ENCODE results near the gene MFSD12.
A peak's percentile ranks its signal among the peaks of the same experiment; 100 is the strongest.

MFSD12 gene

GRCh38 chr19:3557461-3558248 lies at the start of gene MFSD12:
Gene MFSD12, minus strand, starts transcription at chr19:3557586. Its CDS starts 183 bp downstream, at chr19:3557403.
- peak; percentile 98 for DNase-seq

- peak; percentile 58 for DNase-seq
Measured at GRCh38 chr19:3606690-3607289, 49.4 kb upstream of the MFSD12 start, which contains the start of gene TBXA2R. Gene TBXA2R, minus strand, starts transcription at chr19:3606875. Its CDS starts 6,241 bp downstream, at chr19:3600634.

DNA sequence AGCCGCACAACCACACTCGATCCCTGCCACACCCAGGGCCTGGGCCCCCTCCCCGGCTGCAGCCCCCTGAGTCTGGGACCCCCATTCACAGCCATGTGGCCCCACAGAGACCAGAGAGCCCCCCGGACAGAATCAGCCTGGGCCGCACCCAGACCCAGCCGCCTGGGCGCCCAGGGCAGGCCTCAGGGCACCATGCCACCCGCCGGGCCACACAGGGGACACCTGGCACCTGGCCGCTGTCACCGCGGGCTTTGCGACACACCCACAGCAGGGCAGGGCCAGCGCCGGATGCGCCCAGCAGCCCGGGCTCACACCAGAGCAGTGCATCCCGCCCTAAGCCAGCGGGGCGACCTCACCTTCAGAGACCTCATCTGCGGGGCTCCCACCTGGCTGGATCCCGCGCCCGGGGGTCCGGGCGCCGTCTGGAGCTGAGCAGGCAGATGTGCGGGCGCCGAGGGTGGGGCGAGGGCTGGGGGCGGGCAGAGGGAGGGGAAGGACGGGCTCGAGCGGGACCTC lies 48.8 kb upstream of the MFSD12 start:
- DNase-seq = no peak

GRCh38 chr19:3605770-3606169 lies 48.4 kb upstream of the MFSD12 start:
- DNase-seq = no peak

- no peak for DNase-seq
Measured at GRCh38 chr19:3605361-3605760, 48.0 kb upstream of the MFSD12 start.

DNA sequence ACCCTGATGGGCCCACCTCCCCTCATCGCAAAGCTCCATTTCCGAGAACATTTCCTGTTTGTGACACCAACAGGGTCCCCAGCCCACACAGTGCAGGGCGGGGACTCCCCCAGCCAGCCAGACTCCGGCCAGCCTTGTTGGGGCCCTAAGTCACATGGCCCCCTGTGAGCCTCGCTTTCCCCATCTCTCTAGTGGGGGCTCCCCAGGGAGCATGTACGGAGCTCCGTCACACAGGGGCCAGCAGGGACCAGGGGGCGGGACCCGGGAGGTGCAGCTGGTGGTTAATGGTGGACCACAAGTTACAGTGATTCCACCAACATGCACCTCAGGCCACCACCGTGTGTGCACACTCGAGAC lies 47.6 kb upstream of the MFSD12 start:
- DNase-seq = no peak

DNA sequence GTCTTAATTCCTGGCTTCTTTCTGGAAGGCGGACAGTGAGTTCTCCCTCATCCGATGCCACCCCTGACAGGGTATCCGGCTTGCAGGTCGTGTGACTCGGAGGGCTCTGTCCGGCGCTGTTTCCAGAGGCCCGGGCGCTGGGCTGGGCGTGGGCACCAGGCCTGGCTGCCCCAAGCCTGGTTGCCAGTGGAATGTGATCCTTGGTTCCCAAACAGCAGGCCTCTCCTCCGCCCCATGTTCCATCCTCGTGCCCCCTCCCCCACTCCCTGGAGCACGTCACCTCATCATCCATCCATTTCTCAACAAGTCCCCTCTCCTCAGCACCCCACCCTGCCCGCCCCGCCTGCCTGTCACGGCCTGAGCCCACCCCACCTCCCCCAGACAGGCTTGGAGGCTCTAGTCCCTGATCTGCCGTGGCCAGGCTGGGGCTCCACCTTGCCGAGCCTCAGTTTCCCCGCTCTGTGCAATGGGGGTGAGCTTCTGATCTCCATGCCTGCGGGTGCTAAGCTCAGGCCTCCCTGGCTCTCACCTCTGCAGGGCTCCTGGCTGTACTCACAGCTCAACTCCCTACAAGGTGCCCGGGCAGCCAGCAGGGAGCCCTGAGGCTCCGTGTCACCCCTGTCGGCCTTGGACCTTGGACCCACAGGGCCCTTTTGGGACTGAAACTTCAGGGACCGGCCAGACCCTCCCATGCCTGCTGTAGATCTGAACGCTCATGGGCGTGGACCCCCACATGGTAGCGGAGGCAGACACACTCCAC lies 47.0 kb upstream of the MFSD12 start:
- DNase-seq = no peak

DNA sequence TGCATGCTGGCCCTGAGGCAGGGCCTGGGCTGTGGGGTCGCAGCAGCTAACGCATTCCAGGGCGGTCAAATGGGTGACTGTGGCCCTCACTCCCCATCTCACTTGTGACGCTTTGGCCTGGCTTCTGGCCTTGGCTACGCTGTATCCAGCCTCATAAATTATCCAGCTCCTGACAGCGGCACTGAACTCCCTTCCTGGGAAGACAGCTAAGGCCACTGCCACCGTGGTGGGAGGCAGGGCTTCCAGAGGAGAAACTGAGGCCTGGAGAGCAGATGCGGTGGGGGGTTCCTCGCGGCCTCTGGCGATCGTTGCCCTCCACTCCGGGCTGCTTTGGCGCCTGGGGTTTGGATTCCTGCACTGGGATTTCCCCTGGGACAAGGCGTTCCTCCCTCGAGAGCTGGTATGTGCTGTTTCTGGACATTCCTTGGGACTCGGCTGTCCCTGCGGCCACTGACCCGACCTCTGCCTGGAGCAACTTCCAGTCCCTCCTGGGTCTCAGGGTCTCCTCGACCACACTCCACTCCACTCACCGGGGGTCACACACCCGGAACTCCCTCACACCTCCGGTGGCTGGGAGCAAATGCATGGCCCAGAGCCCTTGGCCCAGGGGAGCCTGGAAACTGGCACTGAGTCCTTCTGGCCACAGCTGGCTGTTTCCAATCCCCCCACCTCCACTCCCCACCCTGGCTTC lies 45.9 kb upstream of the MFSD12 start:
- no peak for DNase-seq

- no peak for DNase-seq
Measured at GRCh38 chr19:3601021-3601420, 43.6 kb upstream of the MFSD12 start.

DNA sequence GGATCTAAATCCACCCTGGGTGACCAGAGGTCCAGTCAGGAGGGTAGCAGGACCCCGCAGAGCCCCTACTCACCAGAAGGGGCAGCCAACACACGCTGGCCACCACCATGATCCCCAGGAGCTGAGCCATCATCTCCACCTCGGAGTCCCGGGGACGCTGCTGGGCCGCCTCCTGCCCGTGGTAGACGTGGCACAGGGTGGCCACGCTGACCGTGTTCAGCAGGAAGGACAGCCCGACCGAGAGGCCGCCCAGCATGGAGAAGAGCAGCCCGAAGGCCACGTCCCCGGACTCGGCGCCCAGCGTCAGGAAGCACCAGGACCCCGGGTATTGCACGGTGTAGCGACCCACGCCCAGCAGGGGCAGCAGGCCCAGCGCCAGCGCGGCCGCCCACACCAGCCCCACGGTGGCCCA lies 42.4 kb upstream of the MFSD12 start:
- no peak for DNase-seq

DNA sequence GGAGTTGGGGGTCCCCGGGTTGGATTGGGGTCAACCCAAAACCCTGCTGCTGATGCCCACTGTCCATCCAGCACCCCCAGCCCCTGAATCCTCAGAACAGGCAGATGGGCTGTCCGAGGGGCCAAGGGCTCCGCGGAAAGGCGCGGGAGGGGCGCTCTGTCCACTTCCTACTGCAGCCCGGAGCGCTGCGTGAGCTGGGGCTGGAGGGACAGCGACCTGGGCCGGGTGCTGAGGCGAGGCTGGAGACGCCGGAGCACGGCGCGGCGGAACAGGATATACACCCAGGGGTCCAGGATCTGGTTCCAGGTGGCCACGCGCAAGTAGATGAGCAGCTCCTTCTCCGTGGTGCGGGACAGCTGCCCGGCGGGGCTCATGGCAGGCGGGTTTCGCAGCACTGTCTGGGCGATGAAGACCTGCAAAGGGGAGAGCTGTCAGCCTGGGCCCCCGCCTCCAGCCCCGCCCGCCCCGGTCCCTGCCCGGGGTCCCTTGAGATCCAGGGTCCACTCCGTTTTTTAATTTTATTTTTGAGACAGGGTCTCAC lies 38.2 kb upstream of the MFSD12 start:
- no peak for DNase-seq

- DNase-seq = no peak
Measured at GRCh38 chr19:3593156-3593555, 35.8 kb upstream of the MFSD12 start.

GRCh38 chr19:3591876-3592613 lies 34.7 kb upstream of the MFSD12 start:
- no peak for DNase-seq

- DNase-seq = no peak
Measured at GRCh38 chr19:3590991-3591659, 33.7 kb upstream of the MFSD12 start.

GRCh38 chr19:3589949-3590348 lies 32.6 kb upstream of the MFSD12 start:
- no peak for DNase-seq

DNA sequence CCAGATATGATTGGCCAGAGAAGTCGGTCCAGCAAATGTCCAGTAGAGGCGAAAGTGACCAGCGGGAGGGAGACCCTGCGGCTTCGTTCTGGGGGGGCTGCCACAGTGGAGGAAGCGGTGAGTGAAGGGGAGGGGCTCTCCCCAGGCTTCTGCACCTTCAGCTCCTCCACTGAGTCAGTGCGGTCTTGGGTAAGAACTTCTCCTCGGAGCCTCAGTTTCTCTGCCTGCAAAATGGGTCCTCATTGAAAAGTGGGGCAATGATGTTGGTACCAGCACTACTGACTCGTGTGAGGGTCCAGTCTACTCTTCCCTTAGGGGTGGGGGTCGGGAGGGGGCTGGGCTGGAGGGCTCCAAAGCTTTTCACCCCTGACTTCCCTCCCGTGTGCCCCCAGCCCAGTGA lies 32.1 kb upstream of the MFSD12 start:
- no peak for DNase-seq

DNA sequence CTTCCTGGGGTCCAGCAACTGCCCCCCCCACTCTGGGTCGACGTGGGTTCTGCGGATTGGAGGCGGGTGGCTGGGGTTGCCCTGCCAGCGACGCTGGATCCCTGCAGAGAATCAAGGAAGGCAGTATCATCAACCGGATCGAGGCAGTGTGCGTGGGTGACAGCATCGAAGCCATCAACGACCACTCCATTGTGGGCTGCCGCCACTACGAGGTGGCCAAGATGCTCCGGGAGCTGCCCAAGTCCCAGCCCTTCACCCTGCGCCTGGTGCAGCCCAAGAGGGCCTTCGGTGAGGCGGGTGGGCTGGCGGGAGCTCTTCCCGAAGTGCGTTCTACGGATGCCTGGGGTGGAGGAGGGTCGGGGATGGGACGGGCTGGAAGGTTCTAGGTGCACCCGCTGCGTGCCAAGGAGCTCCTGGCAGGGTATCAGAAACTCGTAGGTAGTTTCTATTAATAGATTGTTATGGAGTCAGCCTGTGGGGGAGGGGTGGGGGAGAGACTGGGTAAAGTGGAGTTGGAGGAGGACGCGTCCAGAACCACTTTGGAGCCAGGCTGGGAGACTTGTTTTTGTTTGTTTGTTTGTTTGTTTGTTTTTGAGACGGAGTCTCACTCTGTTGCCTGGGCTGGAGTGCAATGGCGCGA lies 29.4 kb upstream of the MFSD12 start:
- no peak for DNase-seq

- peak; percentile 45 for DNase-seq
Measured at GRCh38 chr19:3586127-3586626, 28.8 kb upstream of the MFSD12 start.

GRCh38 chr19:3585301-3586126 lies 28.1 kb upstream of the MFSD12 start, which contains the start of gene GIPC3:
Gene GIPC3, plus strand, starts transcription at chr19:3585478. Its CDS starts 120 bp downstream, at chr19:3585598.
- no peak for DNase-seq
